SJSA1 (cell line): ENCODE results near the gene SYT14. TPM values are rescaled to one million over a fixed set of nuclear protein-coding genes. Genes with fewer than 3 reads are reported as not detected.
"Not testable (repeated sequence)": the region's sequence is repeated elsewhere in the genome, so short reads cannot be mapped to it uniquely, and the experiment has no call there.

Source experiments
- DNase-seq, 2 experiments: peaks; one replicate each; pipeline ENCODE4 v3.0.0-alpha.2; 2015 to 2020; ENCODE audit warnings: low spot score in 2 of 2, low read depth in 1 of 2
- H3K27ac ChIP-seq: fragments of 250-450 bp; sonication (Bioruptor Pico); 2 replicates; pipeline ENCODE4 v1.5.1; 2020; ENCODE audit warnings: mild to moderate bottlenecking, moderate library complexity
- H3K27me3 ChIP-seq: fragments of 250-450 bp; sonication (Bioruptor Pico); replicated peaks from 2 replicates; pipeline ENCODE4 v1.5.1; 2020; ENCODE audit warnings: mild to moderate bottlenecking, moderate library complexity
- H3K36me3 ChIP-seq: fragments of 250-450 bp; sonication (Bioruptor Pico); 2 replicates; pipeline ENCODE4 v1.5.1; 2020; ENCODE audit warnings: mild to moderate bottlenecking
- H3K4me1 ChIP-seq: fragments of 250-450 bp; sonication (Bioruptor Pico); replicated peaks from 2 replicates; pipeline ENCODE4 v1.6.1; 2021; ENCODE audit warnings: mild to moderate bottlenecking
- H3K4me3 ChIP-seq: fragments of 250-450 bp; sonication (Bioruptor Pico); 2 replicates; pipeline ENCODE4 v1.5.1; 2020; ENCODE audit warnings: mild to moderate bottlenecking
- H3K9me3 ChIP-seq: fragments of 250-450 bp; sonication (Bioruptor Pico); replicated peaks from 2 replicates; pipeline ENCODE4 v1.5.1; 2020; ENCODE audit warnings: mild to moderate bottlenecking
- total RNA-seq: library from RNA; depleted of rRNA; stranded (reverse); fragments of >200 nt; shearing (Covaris generic); gene quantifications from 2 replicates; pipeline ENCODE4 v1.2.3, GENCODE V29; 2014

SYT14 gene
- total RNA-seq, 1 experiment from 2014 or later: 1.00 TPM

- DNase-seq: no peak
- Histone ChIP-seq H3K27me3 (no peaks in the 10 kb centered on the region), H3K27ac (no peak overlapping the region), H3K9me3 (no peaks in the 10 kb centered on the region), H3K36me3 (no peaks in the 10 kb centered on the region), H3K4me1 (no peaks in the 10 kb centered on the region), H3K4me3 (no peak overlapping the region)
Measured at GRCh38 chr1:209911746-209912145, 26.3 kb upstream of the SYT14 start.

GRCh38 chr1:209912306-209912705, 25.7 kb upstream of the SYT14 start:
- Histone ChIP-seq H3K27ac (no peak overlapping the region), H3K4me3 (no peak overlapping the region), H3K27me3 (no peaks in the 10 kb centered on the region), H3K9me3 (no peaks in the 10 kb centered on the region), H3K36me3 (no peaks in the 10 kb centered on the region), H3K4me1 (no peaks in the 10 kb centered on the region)
- no peak for DNase-seq

- H3K27ac ChIP-seq, H3K9me3 ChIP-seq, H3K36me3 ChIP-seq, H3K27me3 ChIP-seq, H3K4me3 ChIP-seq, H3K4me1 ChIP-seq: not testable (repeated sequence)
- peak in 1 of 2 experiments; percentile 0 for DNase-seq
Measured at GRCh38 chr1:209919637-209920036, 18.4 kb upstream of the SYT14 start.

- H3K4me3 ChIP-seq: no peak overlapping the region
- no peaks in the 10 kb centered on the region for H3K9me3 ChIP-seq
- no peak overlapping the region for H3K27ac ChIP-seq
- peaks cover 5% of the 10 kb centered on the region for H3K4me1 ChIP-seq
- no peak for DNase-seq
- H3K36me3 ChIP-seq: no peaks in the 10 kb centered on the region
- H3K27me3 ChIP-seq: no peaks in the 10 kb centered on the region
Measured at GRCh38 chr1:209920844-209921243, 17.2 kb upstream of the SYT14 start.

GRCh38 chr1:209924390-209924789, 13.6 kb upstream of the SYT14 start:
- no peaks in the 10 kb centered on the region for H3K9me3 ChIP-seq
- H3K36me3 ChIP-seq: no peaks in the 10 kb centered on the region
- no peaks in the 10 kb centered on the region for H3K27me3 ChIP-seq
- no peak overlapping the region for H3K4me3 ChIP-seq
- no peak overlapping the region for H3K27ac ChIP-seq
- peaks cover 24% of the 10 kb centered on the region for H3K4me1 ChIP-seq
- DNase-seq: peak in 1 of 2 experiments; percentile 0

GRCh38 chr1:209926045-209926444, 12.0 kb upstream of the SYT14 start:
- no peaks in the 10 kb centered on the region for H3K36me3 ChIP-seq
- DNase-seq: peak; percentile 63 to 71
- H3K4me1 ChIP-seq: peaks cover 24% of the 10 kb centered on the region
- no peaks in the 10 kb centered on the region for H3K27me3 ChIP-seq
- H3K4me3 ChIP-seq: no peak overlapping the region
- H3K27ac ChIP-seq: no peak overlapping the region
- no peaks in the 10 kb centered on the region for H3K9me3 ChIP-seq

GRCh38 chr1:209927466-209927865, 10.6 kb upstream of the SYT14 start:
- Histone ChIP-seq H3K9me3 (no peaks in the 10 kb centered on the region), H3K27ac (no peak overlapping the region), H3K36me3 (no peaks in the 10 kb centered on the region), H3K4me1 (peaks cover 24% of the 10 kb centered on the region), H3K27me3 (no peaks in the 10 kb centered on the region), H3K4me3 (no peak overlapping the region)
- no peak for DNase-seq

- no peak for DNase-seq
Measured at GRCh38 chr1:209929751-209930150, 8.3 kb upstream of the SYT14 start.

GRCh38 chr1:209931141-209931540, 6.9 kb upstream of the SYT14 start:
- Histone ChIP-seq H3K4me3 (no peak overlapping the region), H3K27me3 (no peaks in the 10 kb centered on the region), H3K9me3 (no peaks in the 10 kb centered on the region), H3K27ac (no peak overlapping the region), H3K36me3 (no peaks in the 10 kb centered on the region), H3K4me1 (peaks cover 15% of the 10 kb centered on the region)
- no peak for DNase-seq

More at GRCh38 chr1:209929751-209930150, 8.3 kb upstream of the SYT14 start:
- Histone ChIP-seq H3K27me3 (no peaks in the 10 kb centered on the region), H3K36me3 (no peaks in the 10 kb centered on the region), H3K9me3 (no peaks in the 10 kb centered on the region), H3K4me3 (no peak overlapping the region), H3K4me1 (peaks cover 24% of the 10 kb centered on the region), H3K27ac (no peak overlapping the region)

- DNase-seq: no peak
- no peak overlapping the region for H3K4me3 ChIP-seq
- H3K27me3 ChIP-seq: peaks cover 4% of the 10 kb centered on the region; the same call in 1 of the 2 replicates
- H3K4me1 ChIP-seq: peaks cover 9% of the 10 kb centered on the region
- H3K27ac ChIP-seq: no peak overlapping the region
- H3K9me3 ChIP-seq: 0 out of 2 replicates have a peak, but pooled peaks cover 2% of the 10 kb centered on the region
- H3K36me3 ChIP-seq: peaks cover 3% of the 10 kb centered on the region; the same call in 1 of the 2 replicates
Measured at GRCh38 chr1:209936125-209936524, 1.9 kb upstream of the SYT14 start.

- Histone ChIP-seq H3K27ac (no peak overlapping the region), H3K27me3 (no peaks in the 10 kb centered on the region; the same call in 1 of the 2 replicates), H3K36me3 (no peaks in the 10 kb centered on the region), H3K4me3 (no peak overlapping the region), H3K9me3 (no peaks in the 10 kb centered on the region), H3K4me1 (no peaks in the 10 kb centered on the region)
- no peak for DNase-seq
Measured at GRCh38 chr1:209945377-209945776, 7.4 kb downstream of the SYT14 start.

GRCh38 chr1:209948155-209948554, 10.1 kb downstream of the SYT14 start:
- no peak overlapping the region for H3K27ac ChIP-seq
- no peaks in the 10 kb centered on the region for H3K9me3 ChIP-seq
- no peaks in the 10 kb centered on the region for H3K36me3 ChIP-seq
- no peak for DNase-seq
- H3K27me3 ChIP-seq: no peaks in the 10 kb centered on the region; the same call in 1 of the 2 replicates
- no peaks in the 10 kb centered on the region for H3K4me1 ChIP-seq
- H3K4me3 ChIP-seq: no peak overlapping the region

- no peak overlapping the region for H3K4me3 ChIP-seq
- H3K9me3 ChIP-seq: no peaks in the 10 kb centered on the region
- H3K4me1 ChIP-seq: no peaks in the 10 kb centered on the region
- H3K36me3 ChIP-seq: no peaks in the 10 kb centered on the region
- H3K27me3 ChIP-seq: no peaks in the 10 kb centered on the region
- no peak for DNase-seq
- H3K27ac ChIP-seq: no peak overlapping the region
Measured at GRCh38 chr1:209956116-209956515, 18.1 kb downstream of the SYT14 start.

- no peaks in the 10 kb centered on the region for H3K4me1 ChIP-seq
- DNase-seq: no peak
Measured at GRCh38 chr1:209959623-209960022, 21.6 kb downstream of the SYT14 start.

GRCh38 chr1:209960926-209961325, 22.9 kb downstream of the SYT14 start:
- Histone ChIP-seq H3K27ac (no peak overlapping the region), H3K4me3 (no peak overlapping the region), H3K27me3 (no peaks in the 10 kb centered on the region), H3K9me3 (no peaks in the 10 kb centered on the region), H3K4me1 (no peaks in the 10 kb centered on the region), H3K36me3 (no peaks in the 10 kb centered on the region)
- no peak for DNase-seq

More at GRCh38 chr1:209959623-209960022, 21.6 kb downstream of the SYT14 start:
- H3K36me3 ChIP-seq: no peaks in the 10 kb centered on the region
- no peak overlapping the region for H3K4me3 ChIP-seq
- H3K27ac ChIP-seq: no peak overlapping the region
- H3K27me3 ChIP-seq: no peaks in the 10 kb centered on the region
- no peaks in the 10 kb centered on the region for H3K9me3 ChIP-seq
